Neural cell (in vitro differentiated cells): ENCODE results near the gene MAD1L1.

Source experiments
- EP300 ChIP-seq: fragments of 450-650 bp; conservative IDR thresholded peaks from 2 replicates; pipeline ENCODE4 v1.6.1; 2014; ENCODE audit warnings: antibody characterized with exemption, mild to moderate bottlenecking, moderate library complexity; ENCODE audit not compliant: poor library complexity, severe bottlenecking
- EZH2 ChIP-seq: fragments of 200-600, 300-800 bp; shearing (Covaris generic), sonication (generic); IDR thresholded peaks from 2 replicates; pipeline ENCODE4 v1.6.1; 2014; ENCODE audit warnings: antibody characterized with exemption, low read length, borderline replicate concordance, mild to moderate bottlenecking; ENCODE audit not compliant: insufficient read depth, poor library complexity, severe bottlenecking
- MXI1 ChIP-seq: fragments of 450-650 bp; conservative IDR thresholded peaks from 2 replicates; pipeline ENCODE4 v1.6.1; 2014; ENCODE audit warnings: antibody characterized with exemption, mild to moderate bottlenecking; ENCODE audit not compliant: poor library complexity, severe bottlenecking
- POLR2AphosphoS5 ChIP-seq: IDR thresholded peaks from 2 replicates; pipeline ENCODE4 v1.6.1; 2012
- RAD21 ChIP-seq: fragments of 450-650 bp; conservative IDR thresholded peaks from 2 replicates; pipeline ENCODE4 v1.6.1; 2014; ENCODE audit warnings: antibody characterized with exemption, mild to moderate bottlenecking, moderate library complexity
- REST ChIP-seq: IDR thresholded peaks from 2 replicates; pipeline ENCODE4 v1.6.1; 2012; ENCODE audit warnings: borderline replicate concordance
- TF ChIP-seq, protein P1 (sequence below): fragments of 450-650 bp; IDR thresholded peaks from 2 replicates; pipeline ENCODE4 v1.5.1; 2014; ENCODE audit warnings: antibody characterized with exemption, mild to moderate bottlenecking, moderate library complexity; ENCODE audit not compliant: poor library complexity, severe bottlenecking

DNA sequence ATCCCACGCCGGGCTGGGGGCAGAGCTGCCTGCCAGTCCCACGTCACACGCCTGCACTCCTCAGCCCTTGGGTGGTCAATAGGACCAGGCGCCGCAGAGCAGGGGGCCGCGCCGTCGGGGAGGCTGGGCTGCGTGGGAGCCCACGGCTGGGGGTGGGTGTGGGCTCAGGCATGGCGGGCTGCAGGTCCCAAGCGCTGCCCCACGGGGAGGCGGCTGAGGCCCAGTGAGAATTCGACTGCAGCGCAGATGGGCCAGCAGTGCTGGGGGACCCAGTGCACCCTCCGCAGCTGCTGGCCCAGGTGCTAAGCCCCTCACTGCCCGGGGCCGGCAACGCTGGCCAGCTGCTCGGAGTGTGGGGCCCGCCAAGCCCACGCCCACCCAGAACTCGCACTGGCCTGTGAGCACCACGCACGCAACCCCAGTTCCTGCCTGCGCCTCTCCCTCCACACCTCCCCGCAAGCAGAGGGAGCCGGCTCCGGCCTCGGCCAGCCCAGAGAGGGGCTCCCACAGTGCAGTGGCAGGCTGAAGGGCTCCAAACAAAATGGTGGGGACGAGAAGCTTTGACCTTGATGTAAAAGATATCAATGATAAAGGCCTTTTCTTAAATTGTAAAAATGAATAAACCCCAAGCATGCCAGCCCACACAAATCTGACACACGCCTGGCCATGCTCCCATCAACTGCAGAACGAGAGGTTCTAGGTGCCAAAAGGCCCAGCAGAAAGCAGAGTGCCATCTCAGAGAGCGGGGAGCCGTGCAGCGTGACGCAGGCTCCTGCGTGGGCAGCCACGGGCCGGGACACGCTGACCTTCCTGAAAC lies 255.5 kb downstream of the MAD1L1 start:
- TF ChIP-seq, protein P1, sequence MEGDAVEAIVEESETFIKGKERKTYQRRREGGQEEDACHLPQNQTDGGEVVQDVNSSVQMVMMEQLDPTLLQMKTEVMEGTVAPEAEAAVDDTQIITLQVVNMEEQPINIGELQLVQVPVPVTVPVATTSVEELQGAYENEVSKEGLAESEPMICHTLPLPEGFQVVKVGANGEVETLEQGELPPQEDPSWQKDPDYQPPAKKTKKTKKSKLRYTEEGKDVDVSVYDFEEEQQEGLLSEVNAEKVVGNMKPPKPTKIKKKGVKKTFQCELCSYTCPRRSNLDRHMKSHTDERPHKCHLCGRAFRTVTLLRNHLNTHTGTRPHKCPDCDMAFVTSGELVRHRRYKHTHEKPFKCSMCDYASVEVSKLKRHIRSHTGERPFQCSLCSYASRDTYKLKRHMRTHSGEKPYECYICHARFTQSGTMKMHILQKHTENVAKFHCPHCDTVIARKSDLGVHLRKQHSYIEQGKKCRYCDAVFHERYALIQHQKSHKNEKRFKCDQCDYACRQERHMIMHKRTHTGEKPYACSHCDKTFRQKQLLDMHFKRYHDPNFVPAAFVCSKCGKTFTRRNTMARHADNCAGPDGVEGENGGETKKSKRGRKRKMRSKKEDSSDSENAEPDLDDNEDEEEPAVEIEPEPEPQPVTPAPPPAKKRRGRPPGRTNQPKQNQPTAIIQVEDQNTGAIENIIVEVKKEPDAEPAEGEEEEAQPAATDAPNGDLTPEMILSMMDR: no peak
- TF ChIP-seq EZH2 (no peak), POLR2AphosphoS5 (no peak), EP300 (no peak), MXI1 (no peak), REST (no peak), RAD21 (no peak)
